ENCODE data around the gene C2CD4D.

The C2CD4D gene

DNA sequence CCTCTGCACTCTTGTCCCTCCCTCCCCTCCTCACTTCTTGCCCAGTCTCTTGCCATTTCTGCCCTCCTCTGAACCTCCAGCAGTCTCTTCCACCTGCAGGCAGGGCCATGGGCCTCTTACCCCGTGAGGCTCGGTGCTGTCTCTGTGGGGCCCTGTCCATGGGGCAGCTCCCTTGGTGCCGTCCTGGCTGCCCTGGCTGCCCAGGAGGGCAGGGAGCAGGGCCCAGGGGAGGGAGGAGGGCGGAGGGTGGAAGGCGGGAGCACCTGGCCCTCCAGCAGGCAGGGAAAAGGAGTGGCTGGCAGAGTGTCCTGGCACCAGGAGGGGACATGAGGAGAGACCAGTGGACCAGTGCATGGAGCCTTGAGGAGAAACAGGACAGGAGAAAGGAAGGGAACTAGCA lies 8.0 kb downstream of the C2CD4D start, which contains the start of gene RORC:
TSS of gene RORC (minus strand) at position 198 of the 400 bp plus-strand sequence. CDS start at position 160, 38 bp downstream.
- peak; percentile 33; the same call in 1 of the 2 replicates for TF ChIP-seq ZFX (IDR thresholded peaks at IDR 0.05)
- TF ChIP-seq, protein P1, sequence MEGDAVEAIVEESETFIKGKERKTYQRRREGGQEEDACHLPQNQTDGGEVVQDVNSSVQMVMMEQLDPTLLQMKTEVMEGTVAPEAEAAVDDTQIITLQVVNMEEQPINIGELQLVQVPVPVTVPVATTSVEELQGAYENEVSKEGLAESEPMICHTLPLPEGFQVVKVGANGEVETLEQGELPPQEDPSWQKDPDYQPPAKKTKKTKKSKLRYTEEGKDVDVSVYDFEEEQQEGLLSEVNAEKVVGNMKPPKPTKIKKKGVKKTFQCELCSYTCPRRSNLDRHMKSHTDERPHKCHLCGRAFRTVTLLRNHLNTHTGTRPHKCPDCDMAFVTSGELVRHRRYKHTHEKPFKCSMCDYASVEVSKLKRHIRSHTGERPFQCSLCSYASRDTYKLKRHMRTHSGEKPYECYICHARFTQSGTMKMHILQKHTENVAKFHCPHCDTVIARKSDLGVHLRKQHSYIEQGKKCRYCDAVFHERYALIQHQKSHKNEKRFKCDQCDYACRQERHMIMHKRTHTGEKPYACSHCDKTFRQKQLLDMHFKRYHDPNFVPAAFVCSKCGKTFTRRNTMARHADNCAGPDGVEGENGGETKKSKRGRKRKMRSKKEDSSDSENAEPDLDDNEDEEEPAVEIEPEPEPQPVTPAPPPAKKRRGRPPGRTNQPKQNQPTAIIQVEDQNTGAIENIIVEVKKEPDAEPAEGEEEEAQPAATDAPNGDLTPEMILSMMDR (conservative IDR thresholded peaks at IDR 0.05), result no peak
- H3K27ac ChIP-seq, result peak within 1 kb of the TSS; percentile 86

- H3K27ac ChIP-seq, result peak overlapping the region; percentile 86
- no peak for TF ChIP-seq ZFX (IDR thresholded peaks at IDR 0.05)
- TF ChIP-seq, protein P1 (conservative IDR thresholded peaks at IDR 0.05), result no peak
Measured at GRCh38 chr1:151831256-151831591, 8.4 kb downstream of the C2CD4D start.

DNA sequence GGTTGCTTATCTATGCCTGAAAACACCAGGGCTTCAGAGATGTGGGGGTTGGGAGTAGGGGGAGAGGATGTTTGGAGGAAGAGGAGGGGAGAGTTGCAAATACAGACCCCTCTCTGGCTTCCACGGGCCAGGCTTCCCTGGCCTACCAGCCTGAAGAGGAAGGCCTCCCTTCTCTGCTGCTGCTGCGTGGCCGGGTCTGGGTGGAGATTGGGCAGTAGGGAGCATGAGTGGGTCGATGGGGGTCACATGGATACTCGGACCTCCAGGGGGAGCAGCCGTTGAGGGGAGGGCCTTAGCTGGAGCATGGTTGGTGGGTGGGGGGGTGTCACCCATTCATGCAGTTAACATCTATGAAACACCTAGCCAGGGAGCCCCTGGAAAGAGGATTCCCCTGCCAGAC lies 9.6 kb downstream of the C2CD4D start:
- peak overlapping the region; percentile 86 for H3K27ac ChIP-seq
- TF ChIP-seq, protein P1 (conservative IDR thresholded peaks at IDR 0.05), result no peak
- no peak for TF ChIP-seq ZFX (IDR thresholded peaks at IDR 0.05)

GRCh38 chr1:151829352-151830046 lies 10.1 kb downstream of the C2CD4D start:
- H3K27ac ChIP-seq, result peak overlapping the region; percentile 86
- TF ChIP-seq ZFX (IDR thresholded peaks at IDR 0.05), result no peak
- TF ChIP-seq, protein P1 (conservative IDR thresholded peaks at IDR 0.05), result no peak

GRCh38 chr1:151828921-151829320 lies 10.7 kb downstream of the C2CD4D start:
- H3K27ac ChIP-seq, result no peak overlapping the region
- no peak for TF ChIP-seq ZFX (IDR thresholded peaks at IDR 0.05)
- TF ChIP-seq, protein P1 (conservative IDR thresholded peaks at IDR 0.05), result no peak

- H3K27ac ChIP-seq, result no peak overlapping the region
- TF ChIP-seq ZFX (IDR thresholded peaks at IDR 0.05), result no peak
- TF ChIP-seq, protein P1 (conservative IDR thresholded peaks at IDR 0.05), result no peak
Measured at GRCh38 chr1:151827853-151828252, 11.8 kb downstream of the C2CD4D start.

DNA sequence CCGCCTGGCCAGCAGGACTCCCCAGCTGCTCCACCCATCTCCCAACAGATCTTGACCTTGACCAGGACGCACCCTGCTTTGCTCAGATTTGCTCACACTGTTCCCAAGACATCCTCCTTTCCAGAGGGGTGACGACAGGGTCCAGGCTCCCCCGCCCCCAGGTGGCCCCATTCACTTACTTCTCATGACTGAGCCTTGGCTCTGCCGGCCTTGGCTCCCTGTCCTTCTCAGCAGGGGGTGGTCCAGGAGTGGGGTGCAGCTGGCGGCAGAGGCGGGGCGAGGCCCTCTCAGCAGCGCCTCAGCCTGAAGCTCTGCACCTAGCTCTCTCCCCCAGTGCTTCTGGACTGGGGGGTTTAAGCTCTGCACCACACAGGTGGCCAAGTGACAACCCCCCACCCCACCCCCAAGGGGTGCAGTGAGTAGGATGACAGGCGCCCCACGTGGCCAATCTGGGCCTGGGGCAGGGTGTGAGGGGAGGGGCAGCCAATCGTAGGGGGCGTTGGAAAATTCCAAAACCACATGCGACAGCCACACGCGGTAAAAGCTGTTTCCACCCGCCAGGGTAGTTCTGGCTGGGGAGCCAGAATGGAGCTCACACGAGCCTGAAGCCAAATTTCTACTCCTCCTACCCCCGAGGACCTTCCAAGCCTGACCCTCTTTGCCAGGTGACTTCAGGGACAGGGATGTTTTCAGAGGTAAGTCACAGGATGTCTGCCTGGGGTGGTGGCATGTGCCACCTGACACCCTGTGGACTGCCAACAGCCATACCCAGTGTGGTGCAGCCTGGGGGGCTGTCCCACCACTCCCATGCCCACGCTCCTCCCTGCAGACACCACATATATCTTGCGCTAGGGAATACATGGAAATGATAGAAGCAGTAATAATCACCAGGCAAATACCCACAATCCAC lies 13.6 kb downstream of the C2CD4D start:
- TF ChIP-seq ZFX (IDR thresholded peaks at IDR 0.05), result no peak
- TF ChIP-seq, protein P1 (conservative IDR thresholded peaks at IDR 0.05), result no peak
- no peak overlapping the region for H3K27ac ChIP-seq
